HUES48 (cell line): ENCODE data around the gene STX18.

Experiments used
- H3K27ac ChIP-seq: one replicate; pipeline ENCODE4 v1.7.0; 2013; ENCODE audit warnings: low read depth, low read length, inconsistent platforms
- H3K27me3 ChIP-seq: 2 replicates; pipeline ENCODE4 v1.6.1; 2013; ENCODE audit warnings: mild to moderate bottlenecking, low read length; ENCODE audit not compliant: control insufficient read depth, insufficient read depth
- H3K36me3 ChIP-seq: 2 replicates; pipeline ENCODE4 v1.6.1; 2013; ENCODE audit warnings: low read length; ENCODE audit not compliant: control insufficient read depth, insufficient read depth
- H3K4me1 ChIP-seq: 2 replicates; pipeline ENCODE4 v1.6.1; 2013; ENCODE audit warnings: mild to moderate bottlenecking, low read length; ENCODE audit not compliant: control insufficient read depth, insufficient read depth
- H3K4me3 ChIP-seq: 2 replicates; pipeline ENCODE4 v1.5.1; 2013; ENCODE audit warnings: mild to moderate bottlenecking, low read depth, low read length
- H3K9ac ChIP-seq: 2 replicates; pipeline ENCODE4 v1.6.1; 2013; ENCODE audit warnings: mild to moderate bottlenecking, low read depth, low read length, moderate library complexity
- H3K9me3 ChIP-seq: 2 replicates; pipeline ENCODE4 v1.6.1; 2013; ENCODE audit warnings: low read length; ENCODE audit not compliant: control insufficient read depth, insufficient read depth

STX18 gene

DNA sequence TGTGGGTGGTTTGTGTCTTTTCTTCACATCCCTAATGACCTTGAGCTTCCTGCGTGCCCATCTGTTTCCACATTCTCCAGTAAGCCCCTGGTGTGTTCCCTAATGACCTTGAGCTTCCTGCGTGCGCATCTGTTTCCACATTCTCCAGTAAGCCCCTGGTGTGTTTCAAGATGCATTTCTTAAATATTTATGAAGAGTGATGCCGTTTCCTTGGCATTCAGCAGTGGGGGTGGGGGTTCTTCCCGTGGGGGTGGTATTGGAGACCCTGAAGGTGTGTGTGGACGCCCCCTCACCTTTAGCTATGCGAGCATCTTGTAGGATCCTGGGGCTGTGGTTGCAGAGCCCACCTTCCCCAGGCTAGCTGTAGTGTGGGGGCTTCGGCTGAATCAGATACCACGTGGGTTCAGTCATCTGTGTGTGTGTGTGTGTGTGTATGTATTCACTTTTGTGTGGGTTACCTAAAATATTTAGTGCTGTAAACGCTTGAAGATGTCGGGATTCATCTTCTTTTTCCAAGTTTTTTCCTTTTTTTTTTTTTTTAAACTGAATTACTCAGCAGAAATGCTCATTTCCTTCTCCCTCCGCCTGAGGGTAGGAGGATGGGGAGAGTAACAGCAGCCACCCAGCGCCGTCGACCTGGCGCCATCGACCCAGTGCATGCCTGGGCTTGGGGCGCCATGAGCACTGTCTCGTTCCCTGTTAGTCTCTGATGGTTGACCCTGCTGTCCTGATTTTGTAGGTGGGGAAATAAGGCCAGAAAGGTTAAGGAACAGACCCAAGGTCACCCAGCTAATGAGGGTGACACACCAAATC is 145.0 kb downstream of the STX18 start:
- no peaks in the 10 kb centered on the region for H3K27me3 ChIP-seq
- no peak overlapping the region for H3K27ac ChIP-seq
- no peak overlapping the region for H3K4me3 ChIP-seq
- H3K9me3 ChIP-seq: no peaks in the 10 kb centered on the region
- H3K4me1 ChIP-seq: peaks cover 15% of the 10 kb centered on the region
- peaks cover 20% of the 10 kb centered on the region; the same call in 1 of the 2 replicates for H3K36me3 ChIP-seq
- H3K9ac ChIP-seq: no peak overlapping the region

DNA sequence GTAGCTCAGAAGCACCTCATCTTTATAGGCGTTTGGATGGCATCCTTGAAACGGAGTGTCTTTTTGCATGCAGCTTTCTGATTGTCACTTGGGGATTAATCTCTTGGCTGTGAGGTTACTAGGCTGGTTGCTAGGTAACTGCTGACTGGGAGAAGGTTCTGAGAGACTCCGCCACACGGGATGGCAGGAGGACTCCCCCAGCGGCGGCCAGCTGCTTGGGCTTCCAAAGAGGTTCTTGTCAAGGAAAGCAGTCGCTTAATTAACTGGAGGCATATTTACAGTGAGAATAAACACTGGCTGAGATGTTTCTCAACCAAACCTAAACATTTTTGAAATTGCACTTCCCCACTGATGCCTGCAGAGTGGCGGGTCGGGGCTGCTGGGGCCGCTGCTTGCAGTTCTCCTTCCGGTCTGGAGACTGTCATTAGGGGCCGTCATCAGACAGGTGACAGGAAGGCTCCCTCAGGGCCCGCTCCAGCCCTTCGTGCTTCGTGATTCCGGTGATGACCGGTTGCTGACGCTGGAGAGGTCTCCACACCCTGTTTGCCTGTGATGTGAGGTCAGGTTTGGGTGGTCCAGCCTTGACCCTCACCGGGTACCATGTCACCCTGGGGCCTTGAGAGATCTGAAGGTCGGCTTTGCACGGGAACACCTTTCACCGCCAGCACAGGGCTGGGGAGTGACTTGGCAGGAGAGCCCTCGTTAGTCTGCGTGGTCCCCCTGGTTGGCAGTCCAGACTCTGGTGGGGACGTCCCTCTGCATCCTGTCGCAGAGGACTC is 145.8 kb downstream of the STX18 start:
- Histone ChIP-seq H3K4me1 (peaks cover 15% of the 10 kb centered on the region), H3K27ac (no peak overlapping the region), H3K4me3 (no peak overlapping the region), H3K36me3 (peaks cover 25% of the 10 kb centered on the region; the same call in 1 of the 2 replicates), H3K27me3 (no peaks in the 10 kb centered on the region), H3K9me3 (no peaks in the 10 kb centered on the region), H3K9ac (no peak overlapping the region; the same call in 1 of the 2 replicates)

- Histone ChIP-seq H3K9me3 (no peaks in the 10 kb centered on the region), H3K27me3 (no peaks in the 10 kb centered on the region), H3K4me1 (peaks cover 15% of the 10 kb centered on the region), H3K4me3 (no peak overlapping the region), H3K9ac (no peak overlapping the region), H3K36me3 (peaks cover 25% of the 10 kb centered on the region; the same call in 1 of the 2 replicates), H3K27ac (no peak overlapping the region)
Observed at GRCh38 chr4:4395371-4395770, 146.5 kb downstream of the STX18 start.

DNA sequence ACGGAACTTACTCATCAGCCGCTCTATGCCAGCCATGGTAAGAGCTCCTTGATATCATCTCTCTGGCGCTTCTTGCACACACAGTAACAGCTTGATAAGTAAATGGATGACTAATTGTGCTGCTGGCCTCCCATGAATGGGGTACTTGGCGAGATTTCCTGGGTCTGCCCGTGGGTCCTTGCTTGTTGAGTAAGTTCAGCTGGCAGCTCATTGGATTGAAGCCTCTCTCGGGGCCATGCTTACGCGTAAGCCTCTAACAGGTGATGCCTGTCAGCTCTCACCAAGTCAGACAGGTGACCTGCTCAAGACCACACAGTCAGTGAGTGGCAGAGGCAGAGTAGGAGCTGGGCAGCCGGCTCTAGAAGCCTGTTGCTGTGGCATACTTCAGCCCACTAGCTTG is 147.2 kb downstream of the STX18 start:
- H3K9ac ChIP-seq: no peak overlapping the region
- H3K9me3 ChIP-seq: no peaks in the 10 kb centered on the region
- H3K4me3 ChIP-seq: no peak overlapping the region
- H3K4me1 ChIP-seq: peaks cover 15% of the 10 kb centered on the region
- H3K27ac ChIP-seq: no peak overlapping the region
- peaks cover 26% of the 10 kb centered on the region; the same call in 1 of the 2 replicates for H3K36me3 ChIP-seq
- peaks cover 2% of the 10 kb centered on the region; the same call in 1 of the 2 replicates for H3K27me3 ChIP-seq

- peaks cover 32% of the 10 kb centered on the region; the same call in 1 of the 2 replicates for H3K36me3 ChIP-seq
- no peaks in the 10 kb centered on the region for H3K9me3 ChIP-seq
- H3K27me3 ChIP-seq: peaks cover 19% of the 10 kb centered on the region
Observed at GRCh38 chr4:4392501-4393183, 149.2 kb downstream of the STX18 start.

DNA sequence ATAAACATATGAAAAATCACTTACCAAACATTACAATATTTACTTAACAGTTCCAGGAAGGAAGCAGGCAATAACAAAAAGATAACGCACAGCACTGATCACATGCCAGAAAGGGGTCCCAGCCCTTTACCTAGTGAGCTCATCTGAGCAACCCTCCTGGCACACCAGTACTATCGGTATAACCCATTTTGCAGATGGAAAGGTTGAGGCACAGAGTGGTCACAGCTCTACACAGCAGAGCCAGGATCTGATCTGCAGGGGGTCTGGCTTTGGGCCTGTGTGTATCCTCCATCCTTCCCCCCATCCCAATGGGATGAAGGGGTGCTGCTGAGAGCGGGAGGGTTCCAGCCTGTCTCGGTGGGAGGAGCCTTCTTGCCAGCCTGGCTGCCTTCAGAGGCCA is 150.0 kb downstream of the STX18 start:
- Histone ChIP-seq H3K4me3 (no peak overlapping the region), H3K9ac (no peak overlapping the region), H3K27me3 (peaks cover 26% of the 10 kb centered on the region), H3K4me1 (peaks cover 15% of the 10 kb centered on the region), H3K9me3 (no peaks in the 10 kb centered on the region), H3K27ac (no peak overlapping the region), H3K36me3 (peaks cover 32% of the 10 kb centered on the region; the same call in 1 of the 2 replicates)

More at GRCh38 chr4:4392501-4393183, 149.2 kb downstream of the STX18 start:
- H3K4me1 ChIP-seq: peaks cover 15% of the 10 kb centered on the region
- H3K9ac ChIP-seq: no peak overlapping the region
- no peak overlapping the region for H3K4me3 ChIP-seq
- H3K27ac ChIP-seq: no peak overlapping the region

GRCh38 chr4:4390515-4391240 is 151.2 kb downstream of the STX18 start:
- H3K9me3 ChIP-seq: no peaks in the 10 kb centered on the region
- no peak overlapping the region for H3K4me3 ChIP-seq
- no peak overlapping the region for H3K9ac ChIP-seq
- H3K4me1 ChIP-seq: peaks cover 3% of the 10 kb centered on the region; the same call in 1 of the 2 replicates
- peaks cover 38% of the 10 kb centered on the region for H3K27me3 ChIP-seq
- H3K36me3 ChIP-seq: peaks cover 32% of the 10 kb centered on the region; the same call in 1 of the 2 replicates
- H3K27ac ChIP-seq: no peak overlapping the region

GRCh38 chr4:4390046-4390445 is 151.8 kb downstream of the STX18 start:
- no peak overlapping the region for H3K4me3 ChIP-seq
- H3K27ac ChIP-seq: no peak overlapping the region
- H3K9ac ChIP-seq: no peak overlapping the region
- H3K27me3 ChIP-seq: peaks cover 44% of the 10 kb centered on the region
- peaks cover 32% of the 10 kb centered on the region; the same call in 1 of the 2 replicates for H3K36me3 ChIP-seq
- H3K4me1 ChIP-seq: no peaks in the 10 kb centered on the region; the same call in 1 of the 2 replicates
- no peaks in the 10 kb centered on the region for H3K9me3 ChIP-seq

- Histone ChIP-seq H3K27ac (no peak overlapping the region), H3K4me1 (no peaks in the 10 kb centered on the region; the same call in 1 of the 2 replicates), H3K9ac (no peak overlapping the region), H3K27me3 (peaks cover 55% of the 10 kb centered on the region), H3K4me3 (no peak overlapping the region), H3K9me3 (no peaks in the 10 kb centered on the region), H3K36me3 (peaks cover 32% of the 10 kb centered on the region; the same call in 1 of the 2 replicates)
Observed at GRCh38 chr4:4388836-4389575, 152.8 kb downstream of the STX18 start.
